ENCODE data around the gene FLVCR2. TPM values are rescaled to one million over a fixed set of nuclear protein-coding genes. Genes with fewer than 3 reads are reported as not detected.

Gene FLVCR2
- total and polyA plus RNA-seq, 2 of the 13 experiments (the other 11 are each of a cell fraction or from before 2014, with no cell fraction given) = 9.9 to 10.5 TPM

GRCh38 chr14:75627406-75627805, 49.0 kb downstream of the FLVCR2 start (continued):
- no peak for TF ChIP-seq ZNF616 (CRISPR knock-in tag; IDR thresholded peaks at IDR 0.05; ENCODE audit: low read depth)
- no peak for TF ChIP-seq MLXIP (CRISPR knock-in tag; IDR thresholded peaks at IDR 0.05; ENCODE audit: borderline replicate concordance)
- TF ChIP-seq BORCS8-MEF2B (CRISPR knock-in tag; IDR thresholded peaks at IDR 0.05) = no peak
- TF ChIP-seq YEATS4 (CRISPR knock-in tag; IDR thresholded peaks at IDR 0.05; ENCODE audit: borderline replicate concordance) = no peak
- no peak for TF ChIP-seq TCF12 (IDR thresholded peaks at IDR 0.05)
- TF ChIP-seq TCF12 (CRISPR knock-in tag; IDR thresholded peaks at IDR 0.05) = no peak
- no peak for TF ChIP-seq ZNF251 (CRISPR knock-in tag; IDR thresholded peaks at IDR 0.05)
- no peak for TF ChIP-seq ZNF329 (CRISPR knock-in tag; IDR thresholded peaks at IDR 0.05; ENCODE audit: low read depth)
- no peak for TF ChIP-seq IRF1 (CRISPR knock-in tag; IDR thresholded peaks at IDR 0.05; ENCODE audit: low read depth)
- TF ChIP-seq GLMP (CRISPR knock-in tag; IDR thresholded peaks at IDR 0.05; ENCODE audit: borderline replicate concordance) = no peak
- TF ChIP-seq CC2D1A (CRISPR knock-in tag; IDR thresholded peaks at IDR 0.05) = no peak
- TF ChIP-seq ZNF775 (CRISPR knock-in tag; IDR thresholded peaks at IDR 0.05; ENCODE audit: borderline replicate concordance) = no peak
- TF ChIP-seq ZFP82 (CRISPR knock-in tag; IDR thresholded peaks at IDR 0.05; ENCODE audit: borderline replicate concordance) = no peak
- peak; percentile 59; the same call in 1 of the 2 replicates for TF ChIP-seq ESRRA (CRISPR knock-in tag; IDR thresholded peaks at IDR 0.05; ENCODE audit: low read depth)
- TF ChIP-seq, protein P1, sequence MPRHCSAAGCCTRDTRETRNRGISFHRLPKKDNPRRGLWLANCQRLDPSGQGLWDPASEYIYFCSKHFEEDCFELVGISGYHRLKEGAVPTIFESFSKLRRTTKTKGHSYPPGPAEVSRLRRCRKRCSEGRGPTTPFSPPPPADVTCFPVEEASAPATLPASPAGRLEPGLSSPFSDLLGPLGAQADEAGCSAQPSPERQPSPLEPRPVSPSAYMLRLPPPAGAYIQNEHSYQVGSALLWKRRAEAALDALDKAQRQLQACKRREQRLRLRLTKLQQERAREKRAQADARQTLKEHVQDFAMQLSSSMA (CRISPR knock-in tag; IDR thresholded peaks at IDR 0.05) = 0 out of 2 replicates have a peak, but pooled peaks have one; percentile 31
- peak; percentile 45 for TF ChIP-seq SAP130 (CRISPR knock-in tag; IDR thresholded peaks at IDR 0.05; ENCODE audit: low read depth)
- no peak for TF ChIP-seq ZNF546 (CRISPR knock-in tag; conservative IDR thresholded peaks at IDR 0.05)
- TF ChIP-seq GATAD2A (CRISPR knock-in tag; IDR thresholded peaks at IDR 0.05) = no peak
- TF ChIP-seq PAXIP1 (CRISPR knock-in tag; conservative IDR thresholded peaks at IDR 0.05) = peak; percentile 65
- peak; percentile 68 for TF ChIP-seq HNF4G (IDR thresholded peaks at IDR 0.05; ENCODE audit: borderline replicate concordance, low read depth, low read length)
- no peak for TF ChIP-seq HNF4G (CRISPR knock-in tag; IDR thresholded peaks at IDR 0.05; ENCODE audit: borderline replicate concordance, low read depth)
- TF ChIP-seq ZFX (CRISPR knock-in tag; IDR thresholded peaks at IDR 0.05; ENCODE audit: low read depth) = peak; percentile 40; the same call in 1 of the 2 replicates
- no peak for TF ChIP-seq ZKSCAN1 (IDR thresholded peaks at IDR 0.05; ENCODE audit: low read length)

All from HepG2 (cell line).